A673 (cell line): ENCODE measurements around the gene TRIM32. TPM values are rescaled to one million over a fixed set of nuclear protein-coding genes. Genes with fewer than 3 reads are reported as not detected.
A peak's percentile ranks its signal among the peaks of the same experiment; 100 is the strongest.

Experiments used
- BruUV-seq: library from RNA; stranded (reverse); fragments of 400-500 nt; replicated peaks from 2 replicates; lab custom pipeline; 2021; lab: Mats Ljungman, UMichigan
- CTCF ChIA-PET: fragments of 300-600 bp; sonication (Branson Sonifier 250); formaldehyde crosslinking; loops from one replicate; lab custom pipeline; 2022; ENCODE audit warnings: antibody characterized with exemption; lab: Charles Lee
- POLR2A ChIA-PET: fragments of 300-600 bp; sonication (Branson Sonifier 250); formaldehyde crosslinking; loops from one replicate; lab custom pipeline; 2022; ENCODE audit warnings: antibody characterized with exemption; ENCODE audit not compliant: low non-redundant PET; lab: Charles Lee
- DNase-seq: peaks from one replicate; pipeline ENCODE4 v3.0.0-alpha.2; 2015; ENCODE audit warnings: low spot score
- H3K27ac ChIP-seq: fragments of 200-600 bp; sonication (generic); 2 replicates; pipeline ENCODE4 v1.5.1; 2016; ENCODE audit warnings: mixed run types, low read depth, mild to moderate bottlenecking, mixed read lengths, antibody characterized with exemption, low read length; ENCODE audit not compliant: poor library complexity, severe bottlenecking
- H3K27me3 ChIP-seq: fragments of 200-600 bp; sonication (generic); replicated peaks from 2 replicates; pipeline ENCODE4 v1.6.1; 2017; ENCODE audit warnings: mixed run types, low read depth, mild to moderate bottlenecking, mixed read lengths, antibody characterized with exemption, low read length; ENCODE audit not compliant: insufficient read depth, poor library complexity
- H3K36me3 ChIP-seq: fragments of 200-600 bp; sonication (generic); 2 replicates; pipeline ENCODE4 v1.6.1; 2016; ENCODE audit warnings: mixed run types, mild to moderate bottlenecking, mixed read lengths, antibody characterized with exemption, low read length; ENCODE audit not compliant: insufficient read depth, poor library complexity, severe bottlenecking
- H3K4me1 ChIP-seq: fragments of 200-600 bp; sonication (generic); 2 replicates; pipeline ENCODE4 v1.6.1; 2017; ENCODE audit warnings: mixed run types, mild to moderate bottlenecking, mixed read lengths, antibody characterized with exemption, low read length; ENCODE audit not compliant: insufficient read depth, poor library complexity, severe bottlenecking
- H3K4me3 ChIP-seq: fragments of 200-600 bp; sonication (generic); 2 replicates; pipeline ENCODE4 v1.5.1; 2016; ENCODE audit warnings: low read depth, mixed run types, mild to moderate bottlenecking, mixed read lengths, low read length; ENCODE audit not compliant: poor library complexity, severe bottlenecking
- H3K9me3 ChIP-seq: fragments of 200-600 bp; sonication (generic); 2 replicates; pipeline ENCODE4 v1.6.1; 2016; ENCODE audit warnings: mixed run types, low read depth, mild to moderate bottlenecking, mixed read lengths, antibody characterized with exemption, low read length; ENCODE audit not compliant: poor library complexity, severe bottlenecking
- CTCF ChIP-seq: fragments of 300-800, 200-600 bp; sonication (generic); conservative IDR thresholded peaks from 2 replicates; pipeline ENCODE4 v1.5.1; 2017; ENCODE audit warnings: low read depth, mild to moderate bottlenecking, antibody characterized with exemption, low read length, moderate library complexity, mixed read lengths
- EZH2 ChIP-seq: fragments of 200-600 bp; sonication (generic); IDR thresholded peaks from 2 replicates; pipeline ENCODE4 v1.6.1; 2017; ENCODE audit warnings: borderline replicate concordance, low read depth, mild to moderate bottlenecking, mixed read lengths, antibody characterized with exemption, low read length; ENCODE audit not compliant: poor library complexity, severe bottlenecking
- intact Hi-C: fragments of 100-400 bp; cut with micrococcal nuclease; formaldehyde crosslinking; loops from one replicate; pipeline ENCODE4 v1.10.0; 2022; ENCODE audit not compliant: unreplicated experiment
- total RNA-seq: library from RNA; stranded (reverse); gene quantifications from 2 replicates; pipeline ENCODE4 v1.2.3, GENCODE V29; 2021

The TRIM32 gene
- total RNA-seq, 1 experiment from 2014 or later: 28.9 TPM

GRCh38 chr9:116658265-116658664 lies 28.8 kb upstream of the TRIM32 start:
- Histone ChIP-seq H3K27ac (no peak overlapping the region), H3K4me3 (no peak overlapping the region), H3K9me3 (no peaks in the 10 kb centered on the region), H3K27me3 (no peaks in the 10 kb centered on the region), H3K4me1 (peaks cover 23% of the 10 kb centered on the region), H3K36me3 (no peaks in the 10 kb centered on the region)
- DNase-seq: no peak
- intact Hi-C loops: loop anchor here (5.0 kb wide), 1 partner anchor 506 kb away; the partner anchor contains the start of gene PAPPA
- TF ChIP-seq CTCF (no peak), EZH2 (no peak)
- ChIA-PET POLR2A (no interaction called here), CTCF (interaction anchor here (0.6 kb wide), 1 partner anchor 1266 kb away, joined by 10 read pairs; no protein-coding TSS in a partner anchor)
- BruUV-seq: no TSS peak

- H3K27ac ChIP-seq: no peak overlapping the region
- no peaks in the 10 kb centered on the region for H3K9me3 ChIP-seq
- no peak overlapping the region for H3K4me3 ChIP-seq
- TF ChIP-seq CTCF (peak; percentile 86), EZH2 (no peak)
- POLR2A ChIA-PET: no interaction called here
- CTCF ChIA-PET: no interaction called here
- no peaks in the 10 kb centered on the region for H3K27me3 ChIP-seq
- intact Hi-C loops: loop anchor here (1.0 to 5.0 kb wide), 3 partner anchors 1067 to 1754 kb away; no protein-coding TSS in a partner anchor
- no TSS peak for BruUV-seq
- no peaks in the 10 kb centered on the region for H3K36me3 ChIP-seq
- DNase-seq: peak; percentile 81
- H3K4me1 ChIP-seq: peaks cover 22% of the 10 kb centered on the region
Measured at GRCh38 chr9:116661037-116661954, 25.8 kb upstream of the TRIM32 start.

- TF ChIP-seq EZH2: no peak
- H3K4me3 ChIP-seq: no peak overlapping the region
- no peaks in the 10 kb centered on the region for H3K9me3 ChIP-seq
- peaks cover 10% of the 10 kb centered on the region for H3K4me1 ChIP-seq
- ChIA-PET CTCF (no interaction called here), POLR2A (no interaction called here)
- no peak for DNase-seq
- intact Hi-C loops: loop anchor here (5.0 kb wide), 1 partner anchor 1755 kb away; no protein-coding TSS in a partner anchor
- no TSS peak for BruUV-seq
- no peaks in the 10 kb centered on the region for H3K27me3 ChIP-seq
- H3K36me3 ChIP-seq: no peaks in the 10 kb centered on the region
- H3K27ac ChIP-seq: no peak overlapping the region
Measured at GRCh38 chr9:116662646-116663310, 24.3 kb upstream of the TRIM32 start.
